ENCODE measurements around the gene AOAH. TPM values are rescaled to one million over a fixed set of nuclear protein-coding genes. Genes with fewer than 3 reads are reported as not detected.

The AOAH gene
- total and polyA plus RNA-seq, 8 donors: 1.6 to 35.8 (median 4.3) TPM; not detected in 1

DNA sequence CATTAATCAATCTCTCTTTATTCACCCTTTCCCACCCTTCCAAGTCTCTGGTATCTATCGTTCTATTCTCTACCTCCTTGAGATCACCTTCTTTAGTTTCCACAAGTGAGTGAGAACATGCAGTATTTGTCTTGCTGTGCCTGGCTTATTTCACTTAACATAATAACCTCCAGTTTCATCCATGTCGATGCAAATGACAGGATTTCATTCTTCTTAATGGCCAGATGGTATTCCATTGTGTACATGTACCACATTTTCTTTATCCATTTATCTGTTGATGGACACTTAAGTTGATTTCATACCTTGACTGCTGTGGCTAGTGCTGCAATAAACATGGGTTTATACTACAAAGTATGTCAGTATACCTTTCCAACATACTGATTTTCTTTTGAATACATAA is 3.8 kb upstream of the AOAH start:
- H3K9me3 ChIP-seq: peaks cover 0 to 8% (median 0%) of the 10 kb centered on the region in 4 donors
- 69 to 87% (median 85%) methylated on average over 2 of the region's 2 CpGs for WGBS, 5 donors
- DNase-seq: no peak
- peaks cover 0 to 21% (median 0%) of the 10 kb centered on the region in 4 donors for H3K4me1 ChIP-seq
- H3K27ac ChIP-seq: no peak overlapping the region
- H3K36me3 ChIP-seq: no peaks in the 10 kb centered on the region
- no peak overlapping the region for H3K4me3 ChIP-seq
- intact Hi-C loops (cut with DNase I; ENCODE audit: low total_unique reads): no loop called here
- TF ChIP-seq EP300 (IDR thresholded peaks at IDR 0.05) (no peak), POLR2A (IDR thresholded peaks at IDR 0.05) (no peak), POLR2AphosphoS5 (IDR thresholded peaks at IDR 0.05) (no peak)
- TF ChIP-seq, protein P1, sequence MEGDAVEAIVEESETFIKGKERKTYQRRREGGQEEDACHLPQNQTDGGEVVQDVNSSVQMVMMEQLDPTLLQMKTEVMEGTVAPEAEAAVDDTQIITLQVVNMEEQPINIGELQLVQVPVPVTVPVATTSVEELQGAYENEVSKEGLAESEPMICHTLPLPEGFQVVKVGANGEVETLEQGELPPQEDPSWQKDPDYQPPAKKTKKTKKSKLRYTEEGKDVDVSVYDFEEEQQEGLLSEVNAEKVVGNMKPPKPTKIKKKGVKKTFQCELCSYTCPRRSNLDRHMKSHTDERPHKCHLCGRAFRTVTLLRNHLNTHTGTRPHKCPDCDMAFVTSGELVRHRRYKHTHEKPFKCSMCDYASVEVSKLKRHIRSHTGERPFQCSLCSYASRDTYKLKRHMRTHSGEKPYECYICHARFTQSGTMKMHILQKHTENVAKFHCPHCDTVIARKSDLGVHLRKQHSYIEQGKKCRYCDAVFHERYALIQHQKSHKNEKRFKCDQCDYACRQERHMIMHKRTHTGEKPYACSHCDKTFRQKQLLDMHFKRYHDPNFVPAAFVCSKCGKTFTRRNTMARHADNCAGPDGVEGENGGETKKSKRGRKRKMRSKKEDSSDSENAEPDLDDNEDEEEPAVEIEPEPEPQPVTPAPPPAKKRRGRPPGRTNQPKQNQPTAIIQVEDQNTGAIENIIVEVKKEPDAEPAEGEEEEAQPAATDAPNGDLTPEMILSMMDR (IDR thresholded peaks at IDR 0.05): no peak
- no peaks in the 10 kb centered on the region for H3K27me3 ChIP-seq

- Histone ChIP-seq H3K36me3 (no peaks in the 10 kb centered on the region), H3K27me3 (no peaks in the 10 kb centered on the region), H3K27ac (peak overlapping the region in 2 of 5 donors; percentile 38 to 39), H3K4me1 (peaks cover 0 to 21% (median 0%) of the 10 kb centered on the region in 4 donors), H3K9me3 (peaks cover 0 to 8% (median 0%) of the 10 kb centered on the region in 4 donors), H3K4me3 (no peak overlapping the region)
- WGBS, 5 donors: 66 to 85% (median 77%) methylated on average over 4 of the region's 4 CpGs
- intact Hi-C loops (cut with DNase I; ENCODE audit: low total_unique reads): no loop called here
- TF ChIP-seq EP300 (IDR thresholded peaks at IDR 0.05) (no peak), POLR2AphosphoS5 (IDR thresholded peaks at IDR 0.05) (no peak), POLR2A (IDR thresholded peaks at IDR 0.05) (no peak)
- TF ChIP-seq, protein P1 (IDR thresholded peaks at IDR 0.05): no peak
- no peak for DNase-seq
These were observed 2.7 kb upstream of the AOAH start for GRCh38 chr7:36726806-36727503.

GRCh38 chr7:36726311-36726710 is 2.0 kb upstream of the AOAH start:
- Histone ChIP-seq H3K36me3 (no peaks in the 10 kb centered on the region), H3K27ac (peak overlapping the region in 3 of 5 donors; percentile 9 to 39 (median 20)), H3K4me1 (peaks cover 0 to 21% (median 0%) of the 10 kb centered on the region in 4 donors), H3K27me3 (no peaks in the 10 kb centered on the region), H3K4me3 (no peak overlapping the region), H3K9me3 (peaks cover 0 to 8% (median 0%) of the 10 kb centered on the region in 4 donors)
- WGBS, 5 donors: 75 to 92% (median 89%) methylated on average over 6 to 7 of the region's 7 CpGs
- intact Hi-C loops (cut with DNase I; ENCODE audit: low total_unique reads): no loop called here
- no peak for DNase-seq
- no peak for TF ChIP-seq POLR2AphosphoS5 (IDR thresholded peaks at IDR 0.05)
- TF ChIP-seq EP300 (IDR thresholded peaks at IDR 0.05): no peak
- TF ChIP-seq, protein P1 (IDR thresholded peaks at IDR 0.05): no peak
- TF ChIP-seq POLR2A (IDR thresholded peaks at IDR 0.05): no peak

DNA sequence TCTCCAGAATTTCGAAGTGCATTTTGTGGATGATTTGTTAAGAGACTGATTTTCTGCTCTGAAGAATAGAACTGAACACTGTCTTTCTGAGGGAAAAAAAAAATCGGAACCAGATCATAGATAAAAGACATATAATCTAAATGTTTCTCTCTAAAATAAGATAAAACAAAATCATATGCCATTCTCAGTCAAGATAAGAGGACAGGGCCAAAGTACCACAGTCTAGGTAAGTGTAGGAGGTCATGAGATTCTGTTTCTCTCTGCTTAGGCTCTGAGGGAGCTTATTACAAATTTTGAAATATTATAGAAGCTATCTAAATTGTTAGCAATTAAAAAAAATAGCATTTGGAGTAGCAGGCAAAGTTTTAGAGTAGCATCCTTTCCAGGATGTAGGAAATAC is 702 bp upstream of the AOAH start:
- intact Hi-C loops (cut with DNase I; ENCODE audit: low total_unique reads): no loop called here
- DNase-seq: no peak
- WGBS, 5 donors: 48 to 55% (median 55%) methylated on average over 2 of the region's 2 CpGs
- Histone ChIP-seq H3K4me1 (peaks cover 0 to 21% (median 0%) of the 10 kb centered on the region in 4 donors), H3K4me3 (no peak overlapping the region), H3K27ac (peak overlapping the region in 4 of 5 donors; percentile 4 to 71 (median 26)), H3K9me3 (peaks cover 0 to 8% (median 0%) of the 10 kb centered on the region in 4 donors), H3K36me3 (no peaks in the 10 kb centered on the region), H3K27me3 (no peaks in the 10 kb centered on the region)
- TF ChIP-seq EP300 (IDR thresholded peaks at IDR 0.05): no peak
- TF ChIP-seq, protein P1 (IDR thresholded peaks at IDR 0.05): no peak
- no peak for TF ChIP-seq POLR2A (IDR thresholded peaks at IDR 0.05)
- TF ChIP-seq POLR2AphosphoS5 (IDR thresholded peaks at IDR 0.05): no peak
